Progenitor cell of endocrine pancreas (in vitro differentiated cells): ENCODE data around the gene PCDHA7. TPM values are rescaled to one million over a fixed set of nuclear protein-coding genes. Genes with fewer than 3 reads are reported as not detected.

ENCODE experiments used
- DNase-seq: peaks from one replicate; pipeline ENCODE4 v3.0.0; 2021; ENCODE audit warnings: low spot score; ENCODE audit not compliant: unreplicated experiment
- H3K27ac Mint-ChIP-seq: 2 replicates; pipeline ENCODE4 v1.8.0; 2021; ENCODE audit warnings: mild to moderate bottlenecking, moderate library complexity, mixed read lengths
- H3K27me3 Mint-ChIP-seq: 2 replicates; pipeline ENCODE4 v1.8.0; 2021; ENCODE audit warnings: mixed read lengths
- H3K36me3 Mint-ChIP-seq: 2 replicates; pipeline ENCODE4 v1.8.0; 2022; ENCODE audit warnings: mixed read lengths; ENCODE audit not compliant: insufficient read depth
- H3K4me1 Mint-ChIP-seq: 2 replicates; pipeline ENCODE4 v1.8.0; 2021; ENCODE audit warnings: low read depth, mixed read lengths
- H3K4me3 Mint-ChIP-seq: 2 replicates; pipeline ENCODE4 v1.8.0; 2021; ENCODE audit warnings: low read depth, mild to moderate bottlenecking, moderate library complexity, mixed read lengths
- H3K9me3 Mint-ChIP-seq: 2 replicates; pipeline ENCODE4 v1.8.0; 2021; ENCODE audit warnings: low read depth, mixed read lengths
- CTCF ChIP-seq: fragments of 200-600 bp; sonication (generic); IDR thresholded peaks from one replicate; pipeline ENCODE4 v1.5.0; 2021; ENCODE audit warnings: antibody characterized with exemption, mild to moderate bottlenecking; ENCODE audit not compliant: unreplicated experiment
- total RNA-seq: library from RNA; stranded (reverse); gene quantifications from 2 replicates; pipeline ENCODE4 v1.2.1, GENCODE V29; 2021

Gene PCDHA7
- total RNA-seq, 1 donor from 2014 or later = 4.3 TPM

- Mint-ChIP-seq H3K27me3 (no peaks in the 10 kb centered on the region), H3K36me3 (peaks cover 52% of the 10 kb centered on the region), H3K4me3 (peak within 1 kb of the TSS; percentile 83), H3K4me1 (peaks cover 4% of the 10 kb centered on the region), H3K27ac (peak within 1 kb of the TSS; percentile 95), H3K9me3 (peaks cover 25% of the 10 kb centered on the region)
- DNase-seq = no peak
- TF ChIP-seq CTCF = peak; percentile 61
These were observed 22.0 kb downstream of the PCDHA7 start, which contains the start of gene PCDHA10 for GRCh38 chr5:140855772-140856674. PCDHA10 (plus strand) TSS chr5:140855897; CDS start chr5:140856049, 152 bp downstream.

- no peak for TF ChIP-seq CTCF
- Mint-ChIP-seq H3K27me3 (no peaks in the 10 kb centered on the region), H3K27ac (peak overlapping the region; percentile 95), H3K36me3 (peaks cover 60% of the 10 kb centered on the region), H3K9me3 (peaks cover 34% of the 10 kb centered on the region), H3K4me1 (peaks cover 4% of the 10 kb centered on the region), H3K4me3 (no peak overlapping the region)
- DNase-seq = no peak
These were observed 23.3 kb downstream of the PCDHA7 start for GRCh38 chr5:140857177-140857986.

GRCh38 chr5:140857987-140858240, 23.8 kb downstream of the PCDHA7 start:
- no peak for TF ChIP-seq CTCF
- Mint-ChIP-seq H3K4me1 (peaks cover 4% of the 10 kb centered on the region), H3K9me3 (peaks cover 34% of the 10 kb centered on the region), H3K4me3 (no peak overlapping the region), H3K27ac (peak overlapping the region; percentile 37), H3K36me3 (peaks cover 63% of the 10 kb centered on the region), H3K27me3 (no peaks in the 10 kb centered on the region)
- no peak for DNase-seq

- Mint-ChIP-seq H3K36me3 (peaks cover 66% of the 10 kb centered on the region), H3K9me3 (peaks cover 27% of the 10 kb centered on the region), H3K27me3 (no peaks in the 10 kb centered on the region), H3K27ac (no peak overlapping the region), H3K4me1 (no peaks in the 10 kb centered on the region), H3K4me3 (no peak overlapping the region)
- no peak for DNase-seq
- TF ChIP-seq CTCF = no peak
These were observed 28.6 kb downstream of the PCDHA7 start for GRCh38 chr5:140862441-140863295.
